HEK293 (cell line): Measurements from ENCODE around the gene MLN.

Experiments used
- CTCF ChIA-PET: fragments of 350-600 bp; formaldehyde crosslinking; extraction: SDS; loops from one replicate; lab custom pipeline; 2021; ENCODE audit warnings: antibody characterized with exemption; lab: Yijun Ruan, JAX
- POLR2A ChIA-PET: fragments of 300-600 bp; formaldehyde crosslinking; extraction: SDS; loops from one replicate; lab custom pipeline; 2020; ENCODE audit warnings: antibody characterized with exemption, inconsistent platforms; lab: Yijun Ruan, JAX
- H3K27ac ChIP-seq: fragments of 200-500 bp; sonication (Bioruptor generic); 2 replicates; pipeline ENCODE4 v1.5.1; 2014; ENCODE audit warnings: low read depth, low read length, control low read depth, inconsistent platforms; ENCODE audit errors: extremely low read depth
- H3K36me3 ChIP-seq, 2 experiments: fragments of 200-500 bp in 1 of 2; sonication (Bioruptor generic) in 1 of 2; 1 replicate in 1 of 2; 2 replicates in 1 of 2; pipeline ENCODE4 v1.5.1; 2014 to 2017; ENCODE audit warnings: inconsistent platforms in 2 of 2, low read length in 2 of 2; ENCODE audit not compliant: control insufficient read depth in 2 of 2, insufficient read depth in 1 of 2
- H3K4me1 ChIP-seq: fragments of 200-500 bp; sonication (Bioruptor generic); 2 replicates; pipeline ENCODE4 v1.5.1; 2014; ENCODE audit warnings: mild to moderate bottlenecking, low read length, inconsistent platforms; ENCODE audit not compliant: control insufficient read depth, insufficient read depth
- H3K4me3 ChIP-seq: 2 replicates; pipeline ENCODE4 v1.5.1; 2011; ENCODE audit warnings: low read depth, mild to moderate bottlenecking, control low read depth, low read length, moderate library complexity
- H3K9me3 ChIP-seq: fragments of 200-500 bp; sonication (Bioruptor generic); 2 replicates; pipeline ENCODE4 v1.5.1; 2014; ENCODE audit warnings: low read depth, low read length, inconsistent platforms; ENCODE audit not compliant: control insufficient read depth, insufficient read depth
- BCL11A ChIP-seq: fragments of 450-650 bp; formaldehyde crosslinking; IDR thresholded peaks from 2 replicates; pipeline ENCODE4 v1.5.1; 2016; ENCODE audit warnings: low read depth, missing biosample characterization, missing genetic modification characterization
- BCL6B ChIP-seq: fragments of 450-650 bp; formaldehyde crosslinking; IDR thresholded peaks from 2 replicates; pipeline ENCODE4 v1.5.1; 2017; ENCODE audit warnings: missing biosample characterization, missing genetic modification characterization
- CTCF ChIP-seq: fragments of 450-650 bp; formaldehyde crosslinking; IDR thresholded peaks from 2 replicates; pipeline ENCODE4 v1.5.1; 2016; ENCODE audit warnings: missing biosample characterization, missing genetic modification characterization
- HOXD13 ChIP-seq: sonication (generic); formaldehyde crosslinking; IDR thresholded peaks from 2 replicates; pipeline ENCODE4 v1.8.0; 2022; ENCODE audit warnings: missing genetic modification reagents, borderline replicate concordance
- YY2 ChIP-seq: fragments of 450-650 bp; formaldehyde crosslinking; IDR thresholded peaks from 2 replicates; pipeline ENCODE4 v1.5.1; 2016; ENCODE audit warnings: missing biosample characterization, missing genetic modification characterization
- ZNF138 ChIP-seq: fragments of 450-650 bp; formaldehyde crosslinking; IDR thresholded peaks from 2 replicates; pipeline ENCODE4 v1.5.1; 2016; ENCODE audit warnings: missing biosample characterization, missing genetic modification characterization, borderline replicate concordance
- ZNF394 ChIP-seq: fragments of 450-650 bp; formaldehyde crosslinking; IDR thresholded peaks from 2 replicates; pipeline ENCODE4 v1.5.1; 2016; ENCODE audit warnings: missing biosample characterization, missing genetic modification characterization, mild to moderate bottlenecking, moderate library complexity, borderline replicate concordance
- ZNF473 ChIP-seq: fragments of 450-650 bp; formaldehyde crosslinking; IDR thresholded peaks from 2 replicates; pipeline ENCODE4 v1.5.1; 2017; ENCODE audit warnings: missing biosample characterization, missing genetic modification characterization
- ZNF660 ChIP-seq: fragments of 450-650 bp; IDR thresholded peaks from 2 replicates; pipeline ENCODE4 v1.5.1; 2018; ENCODE audit warnings: missing biosample characterization, mild to moderate bottlenecking, missing genetic modification characterization
- ZNF664 ChIP-seq: fragments of 450-650 bp; formaldehyde crosslinking; IDR thresholded peaks from 2 replicates; pipeline ENCODE4 v1.5.1; 2016; ENCODE audit warnings: missing biosample characterization, missing genetic modification characterization
- TF ChIP-seq, protein P1 (sequence below): fragments of 450-650 bp; formaldehyde crosslinking; IDR thresholded peaks from 2 replicates; pipeline ENCODE4 v1.5.1; 2016; ENCODE audit warnings: missing biosample characterization, missing genetic modification characterization, low read depth
- TF ChIP-seq, protein P2 (sequence below): fragments of 450-650 bp; formaldehyde crosslinking; IDR thresholded peaks from 2 replicates; pipeline ENCODE4 v1.5.1; 2016; ENCODE audit warnings: missing biosample characterization, missing genetic modification characterization
- TF ChIP-seq, protein P3 (sequence below): sonication (generic); formaldehyde crosslinking; IDR thresholded peaks from 2 replicates; pipeline ENCODE4 v1.8.1; 2022; ENCODE audit warnings: mild to moderate bottlenecking, moderate library complexity, missing genetic modification reagents

Gene MLN

DNA sequence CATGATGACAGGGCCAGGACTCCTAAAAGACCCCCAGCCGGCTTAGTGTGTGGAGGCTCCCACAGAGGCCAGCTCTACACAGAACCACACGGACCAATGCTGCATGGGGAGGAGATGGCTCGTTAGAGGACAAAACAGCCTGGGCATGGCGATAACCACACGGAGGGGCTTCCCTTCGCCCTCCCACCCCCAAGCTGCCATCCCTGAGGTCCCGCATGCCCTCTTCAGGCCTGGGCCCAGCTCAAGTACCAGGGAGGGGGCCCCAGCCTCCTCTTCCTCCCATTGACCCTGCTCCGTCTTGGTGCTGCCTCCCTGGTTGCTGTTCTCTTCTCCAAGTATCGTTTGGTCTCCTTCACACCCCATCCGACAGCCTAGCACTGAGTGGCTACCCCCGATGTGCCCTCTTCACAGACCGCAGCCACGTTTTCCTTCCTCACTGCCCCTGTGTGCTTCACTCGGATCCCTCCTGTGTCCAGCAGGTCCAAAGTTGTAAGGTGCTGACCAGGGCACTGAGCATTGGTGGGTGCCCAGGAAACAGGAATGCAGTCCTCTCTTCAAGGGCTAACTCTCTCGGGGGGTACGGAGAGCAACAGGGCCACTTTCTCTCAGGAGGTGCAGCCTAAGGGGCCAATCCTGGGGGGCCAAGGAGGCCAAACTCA is 9.6 kb upstream of the MLN start:
- ChIA-PET POLR2A (no interaction called here), CTCF (interaction anchor here (0.6 to 1.6 kb wide), 5 partner anchors 11 to 102 kb away, joined by 3 to 4 read pairs (median 3); partner anchors contain the start of gene UQCC2)
- Histone ChIP-seq H3K4me3 (no peak overlapping the region), H3K9me3 (no peaks in the 10 kb centered on the region), H3K36me3 (no peaks in the 10 kb centered on the region), H3K27ac (no peak overlapping the region), H3K4me1 (no peaks in the 10 kb centered on the region)
- TF ChIP-seq, protein P1, sequence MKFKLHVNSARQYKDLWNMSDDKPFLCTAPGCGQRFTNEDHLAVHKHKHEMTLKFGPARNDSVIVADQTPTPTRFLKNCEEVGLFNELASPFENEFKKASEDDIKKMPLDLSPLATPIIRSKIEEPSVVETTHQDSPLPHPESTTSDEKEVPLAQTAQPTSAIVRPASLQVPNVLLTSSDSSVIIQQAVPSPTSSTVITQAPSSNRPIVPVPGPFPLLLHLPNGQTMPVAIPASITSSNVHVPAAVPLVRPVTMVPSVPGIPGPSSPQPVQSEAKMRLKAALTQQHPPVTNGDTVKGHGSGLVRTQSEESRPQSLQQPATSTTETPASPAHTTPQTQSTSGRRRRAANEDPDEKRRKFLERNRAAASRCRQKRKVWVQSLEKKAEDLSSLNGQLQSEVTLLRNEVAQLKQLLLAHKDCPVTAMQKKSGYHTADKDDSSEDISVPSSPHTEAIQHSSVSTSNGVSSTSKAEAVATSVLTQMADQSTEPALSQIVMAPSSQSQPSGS (tag by site-specific recombination): no peak
- no peak for TF ChIP-seq BCL6B (tag by site-specific recombination)
- TF ChIP-seq ZNF664 (tag by site-specific recombination): no peak
- TF ChIP-seq ZNF660 (tag by site-specific recombination): no peak
- no peak for TF ChIP-seq ZNF138 (tag by site-specific recombination)

DNA sequence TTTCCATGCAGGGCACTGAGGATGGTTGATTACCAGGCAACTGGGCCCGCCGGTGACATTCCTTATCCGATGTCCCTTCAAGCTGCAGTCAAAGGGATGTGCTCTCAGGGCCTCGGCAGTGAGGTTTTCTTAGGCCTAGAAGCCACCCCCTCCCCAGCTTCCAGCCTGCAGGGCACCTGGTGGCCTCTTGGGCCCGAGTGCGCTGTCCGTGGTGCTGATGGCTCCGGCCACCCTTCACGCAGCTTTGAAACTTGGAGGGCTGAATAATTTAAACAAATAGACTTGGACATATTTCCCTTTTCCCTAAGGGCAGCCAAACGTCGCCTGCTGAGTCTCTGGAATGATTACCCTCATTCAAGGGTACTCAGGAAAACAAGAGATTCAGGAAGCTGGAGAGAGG is 8.9 kb upstream of the MLN start:
- ChIA-PET POLR2A (no interaction called here), CTCF (interaction anchor here (0.6 to 2.1 kb wide), 7 partner anchors 10 to 101 kb away, joined by 3 to 6 read pairs (median 3); partner anchors contain the start of gene UQCC2)
- Histone ChIP-seq H3K9me3 (no peaks in the 10 kb centered on the region), H3K27ac (no peak overlapping the region), H3K4me3 (no peak overlapping the region), H3K4me1 (no peaks in the 10 kb centered on the region), H3K36me3 (no peaks in the 10 kb centered on the region)
- TF ChIP-seq YY2 (tag by site-specific recombination) (no peak), HOXD13 (CRISPR knock-in tag) (0 out of 2 replicates have a peak, but pooled peaks have one; percentile 36), CTCF (tag by site-specific recombination) (peak; percentile 33; the same call in 1 of the 2 replicates), ZNF394 (tag by site-specific recombination) (no peak), ZNF473 (tag by site-specific recombination) (no peak), BCL11A (0 out of 2 replicates have a peak, but pooled peaks have one; percentile 22)
- TF ChIP-seq, protein P2, sequence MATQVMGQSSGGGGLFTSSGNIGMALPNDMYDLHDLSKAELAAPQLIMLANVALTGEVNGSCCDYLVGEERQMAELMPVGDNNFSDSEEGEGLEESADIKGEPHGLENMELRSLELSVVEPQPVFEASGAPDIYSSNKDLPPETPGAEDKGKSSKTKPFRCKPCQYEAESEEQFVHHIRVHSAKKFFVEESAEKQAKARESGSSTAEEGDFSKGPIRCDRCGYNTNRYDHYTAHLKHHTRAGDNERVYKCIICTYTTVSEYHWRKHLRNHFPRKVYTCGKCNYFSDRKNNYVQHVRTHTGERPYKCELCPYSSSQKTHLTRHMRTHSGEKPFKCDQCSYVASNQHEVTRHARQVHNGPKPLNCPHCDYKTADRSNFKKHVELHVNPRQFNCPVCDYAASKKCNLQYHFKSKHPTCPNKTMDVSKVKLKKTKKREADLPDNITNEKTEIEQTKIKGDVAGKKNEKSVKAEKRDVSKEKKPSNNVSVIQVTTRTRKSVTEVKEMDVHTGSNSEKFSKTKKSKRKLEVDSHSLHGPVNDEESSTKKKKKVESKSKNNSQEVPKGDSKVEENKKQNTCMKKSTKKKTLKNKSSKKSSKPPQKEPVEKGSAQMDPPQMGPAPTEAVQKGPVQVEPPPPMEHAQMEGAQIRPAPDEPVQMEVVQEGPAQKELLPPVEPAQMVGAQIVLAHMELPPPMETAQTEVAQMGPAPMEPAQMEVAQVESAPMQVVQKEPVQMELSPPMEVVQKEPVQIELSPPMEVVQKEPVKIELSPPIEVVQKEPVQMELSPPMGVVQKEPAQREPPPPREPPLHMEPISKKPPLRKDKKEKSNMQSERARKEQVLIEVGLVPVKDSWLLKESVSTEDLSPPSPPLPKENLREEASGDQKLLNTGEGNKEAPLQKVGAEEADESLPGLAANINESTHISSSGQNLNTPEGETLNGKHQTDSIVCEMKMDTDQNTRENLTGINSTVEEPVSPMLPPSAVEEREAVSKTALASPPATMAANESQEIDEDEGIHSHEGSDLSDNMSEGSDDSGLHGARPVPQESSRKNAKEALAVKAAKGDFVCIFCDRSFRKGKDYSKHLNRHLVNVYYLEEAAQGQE (tag by site-specific recombination): peak; percentile 99
- TF ChIP-seq, protein P3, sequence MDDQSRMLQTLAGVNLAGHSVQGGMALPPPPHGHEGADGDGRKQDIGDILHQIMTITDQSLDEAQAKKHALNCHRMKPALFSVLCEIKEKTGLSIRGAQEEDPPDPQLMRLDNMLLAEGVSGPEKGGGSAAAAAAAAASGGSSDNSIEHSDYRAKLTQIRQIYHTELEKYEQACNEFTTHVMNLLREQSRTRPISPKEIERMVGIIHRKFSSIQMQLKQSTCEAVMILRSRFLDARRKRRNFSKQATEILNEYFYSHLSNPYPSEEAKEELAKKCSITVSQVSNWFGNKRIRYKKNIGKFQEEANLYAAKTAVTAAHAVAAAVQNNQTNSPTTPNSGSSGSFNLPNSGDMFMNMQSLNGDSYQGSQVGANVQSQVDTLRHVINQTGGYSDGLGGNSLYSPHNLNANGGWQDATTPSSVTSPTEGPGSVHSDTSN (CRISPR knock-in tag): 0 out of 2 replicates have a peak, but pooled peaks have one; percentile 43
